ENCODE data around the gene YAF2. TPM values are rescaled to one million over a fixed set of nuclear protein-coding genes. Genes with fewer than 3 reads are reported as not detected.

Gene YAF2
- total and polyA plus RNA-seq, 2 of the 13 experiments (the other 11 are each of a cell fraction or from before 2014, with no cell fraction given) = 8.4 to 11.7 TPM

- no peak for TF ChIP-seq JDP2 (CRISPR knock-in tag; IDR thresholded peaks at IDR 0.05; ENCODE audit: borderline replicate concordance)
These were observed 43.8 kb upstream of the YAF2 start (continued) for GRCh38 chr12:42281844-42282243.

- CTCF ChIA-PET (ENCODE audit: low intra/inter-chr PET ratio, low total read pairs) = no interaction called here
- H3K27ac ChIP-seq (ENCODE audit: extremely low read length, insufficient read depth, low read length) = no peak overlapping the region
- FAIRE-seq = no peak
These were observed 43.2 kb upstream of the YAF2 start for GRCh38 chr12:42281278-42281677.

More at GRCh38 chr12:42281278-42281677, 43.2 kb upstream of the YAF2 start:
- H3K4me3 ChIP-seq (replicated peaks in 1 of 3; ENCODE audit: insufficient read depth in 1 of 3, low read depth in 2 of 3, low read length in 3 of 3) = no peak overlapping the region
- intact Hi-C loops (cut with micrococcal nuclease; ENCODE audit: unreplicated experiment) (no loop called here), in situ Hi-C loops (cut with HindIII; ENCODE audit: extremely low pct_ligation_motif_present, low pct_unique_long_range_greater_than_20kb) (no loop called here)
- H4K20me1 ChIP-seq (ENCODE audit: insufficient read depth, low read length) = no peaks in the 10 kb centered on the region
- no peaks in the 10 kb centered on the region for H3K9me3 ChIP-seq (ENCODE audit: low read length)
- no peak overlapping the region for H2AFZ ChIP-seq (ENCODE audit: low read length)
- H3K36me3 ChIP-seq (replicated peaks in 1 of 2; ENCODE audit: control insufficient read depth in 1 of 2, insufficient read depth in 2 of 2, low read length in 2 of 2) = no peaks in the 10 kb centered on the region
- no TSS peak for BruUV-seq (replicated peaks)
- no peak overlapping the region for H3K9ac ChIP-seq (ENCODE audit: insufficient read depth, low read depth, low read length)
- no peaks in the 10 kb centered on the region for H3K79me2 ChIP-seq (ENCODE audit: insufficient read depth, low read length)
- ATAC-seq (no peak; the same call in 2 of the 3 replicates), DNase-seq (ENCODE audit: low spot score) (peak; percentile 9)
- no peak overlapping the region for H3K4me2 ChIP-seq (ENCODE audit: low read depth, low read length)
- no peaks in the 10 kb centered on the region for H3K27me3 ChIP-seq (ENCODE audit: control insufficient read depth in 1 of 2, insufficient read depth in 2 of 2, low read length in 2 of 2)
- TF ChIP-seq ZNF614 (CRISPR knock-in tag; IDR thresholded peaks at IDR 0.05; ENCODE audit: borderline replicate concordance) = no peak
- TF ChIP-seq NFKB2 (CRISPR knock-in tag; IDR thresholded peaks at IDR 0.05; ENCODE audit: borderline replicate concordance) = no peak
- TF ChIP-seq SAP130 (CRISPR knock-in tag; IDR thresholded peaks at IDR 0.05; ENCODE audit: low read depth) = no peak
- no peak for TF ChIP-seq ZBTB7A (CRISPR knock-in tag; IDR thresholded peaks at IDR 0.05)
- no peak for TF ChIP-seq NFIB (CRISPR knock-in tag; IDR thresholded peaks at IDR 0.05; ENCODE audit: borderline replicate concordance)
- TF ChIP-seq ZNF563 (CRISPR knock-in tag; IDR thresholded peaks at IDR 0.05) = no peak
- TF ChIP-seq ASH2L (IDR thresholded peaks at IDR 0.05; ENCODE audit: insufficient read length, low read depth, low read length) = no peak
- no peak for TF ChIP-seq FOXA3 (CRISPR knock-in tag; IDR thresholded peaks at IDR 0.05)
- no peak for TF ChIP-seq TEAD3 (CRISPR knock-in tag; optimal IDR thresholded peaks at IDR 0.05; ENCODE audit: borderline replicate concordance)
- TF ChIP-seq FOXA1 (IDR thresholded peaks at IDR 0.05) = no peak
- no peak for TF ChIP-seq FOXA1 (CRISPR knock-in tag; IDR thresholded peaks at IDR 0.05)
- TF ChIP-seq RNF219 (CRISPR knock-in tag; IDR thresholded peaks at IDR 0.05) = no peak
- no peak for TF ChIP-seq ZKSCAN1 (IDR thresholded peaks at IDR 0.05; ENCODE audit: low read length)
- TF ChIP-seq MYPOP (CRISPR knock-in tag; IDR thresholded peaks at IDR 0.05) = no peak
- no peak for TF ChIP-seq POLR2G (IDR thresholded peaks at IDR 0.05; ENCODE audit: low read depth, low read length)
- no peak for TF ChIP-seq ZNF775 (CRISPR knock-in tag; IDR thresholded peaks at IDR 0.05; ENCODE audit: borderline replicate concordance)
- no peak for TF ChIP-seq CENPX (CRISPR knock-in tag; IDR thresholded peaks at IDR 0.05)
- TF ChIP-seq RBAK (CRISPR knock-in tag; IDR thresholded peaks at IDR 0.05) = no peak
- POLR2A ChIA-PET = no interaction called here
- H3K4me1 ChIP-seq (ENCODE audit: insufficient read depth, low read length) = peaks cover 16% of the 10 kb centered on the region
- 3% methylated on average over 3 of the region's 3 CpGs for WGBS (ENCODE audit: low lambda C conversion rate)

Data from HepG2 (cell line).